ENCODE measurements around the gene NEK11. TPM values are rescaled to one million over a fixed set of nuclear protein-coding genes. Genes with fewer than 3 reads are reported as not detected.

The NEK11 gene, protein sequence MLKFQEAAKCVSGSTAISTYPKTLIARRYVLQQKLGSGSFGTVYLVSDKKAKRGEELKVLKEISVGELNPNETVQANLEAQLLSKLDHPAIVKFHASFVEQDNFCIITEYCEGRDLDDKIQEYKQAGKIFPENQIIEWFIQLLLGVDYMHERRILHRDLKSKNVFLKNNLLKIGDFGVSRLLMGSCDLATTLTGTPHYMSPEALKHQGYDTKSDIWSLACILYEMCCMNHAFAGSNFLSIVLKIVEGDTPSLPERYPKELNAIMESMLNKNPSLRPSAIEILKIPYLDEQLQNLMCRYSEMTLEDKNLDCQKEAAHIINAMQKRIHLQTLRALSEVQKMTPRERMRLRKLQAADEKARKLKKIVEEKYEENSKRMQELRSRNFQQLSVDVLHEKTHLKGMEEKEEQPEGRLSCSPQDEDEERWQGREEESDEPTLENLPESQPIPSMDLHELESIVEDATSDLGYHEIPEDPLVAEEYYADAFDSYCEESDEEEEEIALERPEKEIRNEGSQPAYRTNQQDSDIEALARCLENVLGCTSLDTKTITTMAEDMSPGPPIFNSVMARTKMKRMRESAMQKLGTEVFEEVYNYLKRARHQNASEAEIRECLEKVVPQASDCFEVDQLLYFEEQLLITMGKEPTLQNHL
- 7.7 and 10.4 TPM in 2 replicates for total RNA-seq

DNA sequence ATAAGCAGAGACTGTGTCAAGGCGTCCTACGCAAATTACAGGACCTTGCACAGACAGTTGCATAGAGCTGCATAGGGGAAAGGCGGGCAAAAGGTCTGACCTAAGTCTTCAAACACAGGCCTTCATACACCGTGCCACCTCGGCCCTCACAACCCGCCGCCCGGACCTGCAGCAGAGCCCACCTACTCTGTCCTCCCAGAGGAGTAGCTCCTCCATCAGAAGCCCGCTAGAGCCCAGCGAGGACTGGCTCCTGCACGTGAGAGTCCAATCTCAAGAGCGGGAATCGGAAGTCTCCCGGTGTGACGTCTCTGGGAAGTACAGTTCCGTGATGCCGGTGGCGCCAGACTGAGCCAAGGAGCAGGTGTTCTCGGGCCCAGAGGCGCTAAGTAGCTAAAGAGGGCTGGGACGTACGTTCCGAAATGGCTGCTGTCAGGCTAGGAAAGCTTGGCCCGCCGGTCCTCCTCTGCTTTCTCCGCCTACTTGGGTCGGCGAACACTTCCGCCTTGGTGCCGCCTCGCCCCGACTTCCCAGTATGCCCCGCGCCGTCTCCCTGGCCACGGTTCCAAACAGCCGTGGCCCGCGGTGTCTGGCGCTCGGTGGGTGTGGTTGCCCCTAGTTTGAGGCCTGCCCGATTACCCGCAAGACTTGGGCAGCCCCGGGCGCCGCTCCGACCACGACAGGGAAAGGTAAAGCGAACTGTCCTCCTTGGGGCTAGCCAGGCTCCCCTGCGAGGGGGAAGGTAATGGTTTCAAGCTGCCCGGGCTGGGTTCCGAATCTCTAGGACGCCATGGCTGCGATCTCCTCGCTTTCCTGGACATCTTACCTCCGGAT is at the start of gene NEK11, which contains the start of gene ASTE1:
TSS of gene NEK11 (plus strand) at position 557 of the 831 bp plus-strand sequence. CDS start 2,832 bp downstream, outside the sequence.
TSS of gene ASTE1 (minus strand) at position 505 of the 831 bp plus-strand sequence. CDS start 1,519 bp downstream, outside the sequence.
- DNase-seq (ENCODE audit: low read depth), result peak; percentile 80
- TF ChIP-seq, protein P1, sequence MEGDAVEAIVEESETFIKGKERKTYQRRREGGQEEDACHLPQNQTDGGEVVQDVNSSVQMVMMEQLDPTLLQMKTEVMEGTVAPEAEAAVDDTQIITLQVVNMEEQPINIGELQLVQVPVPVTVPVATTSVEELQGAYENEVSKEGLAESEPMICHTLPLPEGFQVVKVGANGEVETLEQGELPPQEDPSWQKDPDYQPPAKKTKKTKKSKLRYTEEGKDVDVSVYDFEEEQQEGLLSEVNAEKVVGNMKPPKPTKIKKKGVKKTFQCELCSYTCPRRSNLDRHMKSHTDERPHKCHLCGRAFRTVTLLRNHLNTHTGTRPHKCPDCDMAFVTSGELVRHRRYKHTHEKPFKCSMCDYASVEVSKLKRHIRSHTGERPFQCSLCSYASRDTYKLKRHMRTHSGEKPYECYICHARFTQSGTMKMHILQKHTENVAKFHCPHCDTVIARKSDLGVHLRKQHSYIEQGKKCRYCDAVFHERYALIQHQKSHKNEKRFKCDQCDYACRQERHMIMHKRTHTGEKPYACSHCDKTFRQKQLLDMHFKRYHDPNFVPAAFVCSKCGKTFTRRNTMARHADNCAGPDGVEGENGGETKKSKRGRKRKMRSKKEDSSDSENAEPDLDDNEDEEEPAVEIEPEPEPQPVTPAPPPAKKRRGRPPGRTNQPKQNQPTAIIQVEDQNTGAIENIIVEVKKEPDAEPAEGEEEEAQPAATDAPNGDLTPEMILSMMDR (IDR thresholded peaks at IDR 0.05; ENCODE audit: insufficient read depth, low read depth, low read length), result no peak
- peak within 1 kb of the TSS; percentile 90 for H3K4me3 ChIP-seq (ENCODE audit: low read depth, low read length)

DNA sequence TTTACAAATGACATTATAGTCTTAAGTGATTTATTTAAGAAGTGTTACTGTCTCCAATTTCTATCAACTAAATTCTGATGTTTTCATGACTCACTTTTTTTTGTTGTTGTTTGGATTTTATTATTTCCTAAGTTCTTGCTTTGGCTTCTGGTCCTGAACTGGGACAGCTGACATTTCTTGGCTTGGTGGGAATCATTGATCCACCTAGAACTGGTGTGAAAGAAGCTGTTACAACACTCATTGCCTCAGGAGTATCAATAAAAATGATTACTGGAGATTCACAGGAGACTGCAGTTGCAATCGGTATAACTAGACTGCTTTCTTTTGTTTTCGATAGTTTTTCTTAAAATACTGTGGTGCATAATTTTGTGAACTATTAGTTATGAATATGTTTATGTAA is 47.6 kb upstream of the NEK11 start:
- H3K4me3 ChIP-seq (ENCODE audit: low read depth, low read length), result no peak overlapping the region
- peak; percentile 50 for DNase-seq (ENCODE audit: low read depth)
- TF ChIP-seq, protein P1 (IDR thresholded peaks at IDR 0.05; ENCODE audit: insufficient read depth, low read depth, low read length), result no peak

DNA sequence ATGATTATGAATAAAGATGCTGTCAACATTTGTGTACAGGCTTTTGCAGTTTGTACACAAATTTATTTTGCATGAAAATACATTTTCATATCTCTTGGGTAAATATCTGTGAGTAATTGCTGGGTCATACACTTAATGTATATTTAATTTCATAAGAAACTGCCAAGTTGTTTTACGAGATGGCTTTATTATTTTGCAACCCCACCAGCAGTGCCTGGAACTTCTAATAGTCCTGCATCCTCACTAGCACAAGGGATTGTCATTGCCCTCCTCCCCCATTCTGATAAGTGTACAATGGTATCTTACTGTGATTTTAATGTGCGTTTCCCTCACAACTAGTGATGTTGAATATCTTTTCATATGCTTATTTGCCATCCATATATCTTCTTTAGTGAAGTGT is 45.2 kb upstream of the NEK11 start:
- TF ChIP-seq, protein P1 (IDR thresholded peaks at IDR 0.05; ENCODE audit: insufficient read depth, low read depth, low read length), result no peak
- H3K4me3 ChIP-seq (ENCODE audit: low read depth, low read length), result no peak overlapping the region
- no peak for DNase-seq (ENCODE audit: low read depth)

DNA sequence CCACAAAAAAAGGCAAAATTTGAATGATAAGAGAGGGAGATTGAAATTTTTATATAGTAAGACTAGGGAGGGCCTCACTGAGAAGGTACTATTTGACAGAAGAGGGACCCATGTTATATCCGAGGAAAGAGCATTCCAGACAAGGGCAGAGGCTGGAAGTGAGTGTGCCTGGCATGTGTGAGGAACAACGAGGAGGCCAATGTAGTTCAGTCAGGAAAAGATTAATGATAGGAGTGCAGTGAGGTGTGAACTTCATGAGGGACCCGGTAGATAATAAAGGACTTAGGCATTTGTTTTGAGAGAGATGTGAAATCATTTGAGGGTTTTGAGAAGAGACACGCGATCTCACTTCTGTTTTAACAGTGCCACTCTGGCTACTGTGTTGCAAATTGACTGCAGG is 36.4 kb upstream of the NEK11 start:
- TF ChIP-seq, protein P1 (IDR thresholded peaks at IDR 0.05; ENCODE audit: insufficient read depth, low read depth, low read length), result no peak
- no peak overlapping the region for H3K4me3 ChIP-seq (ENCODE audit: low read depth, low read length)
- no peak for DNase-seq (ENCODE audit: low read depth)

DNA sequence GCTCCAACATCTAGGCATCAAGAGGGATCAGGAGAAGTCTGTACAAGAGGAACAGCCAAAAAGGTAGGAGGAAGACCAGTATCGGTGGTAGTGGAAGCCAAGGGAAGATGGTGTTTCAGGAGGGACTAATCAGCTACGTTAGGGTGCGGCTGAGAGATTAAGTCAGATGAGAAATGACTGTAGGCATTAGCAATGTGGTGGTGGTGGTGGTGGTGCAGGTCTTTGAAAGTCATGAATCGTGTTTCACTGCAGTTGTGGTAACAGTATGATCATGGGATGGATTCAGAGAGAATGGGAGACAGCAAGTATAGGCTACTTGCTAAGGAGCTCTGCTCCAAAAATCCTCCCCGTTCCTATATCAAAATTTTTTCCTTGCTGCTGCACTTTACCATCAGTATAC is 35.6 kb upstream of the NEK11 start:
- TF ChIP-seq, protein P1 (IDR thresholded peaks at IDR 0.05; ENCODE audit: insufficient read depth, low read depth, low read length), result no peak
- no peak overlapping the region for H3K4me3 ChIP-seq (ENCODE audit: low read depth, low read length)
- DNase-seq (ENCODE audit: low read depth), result no peak

DNA sequence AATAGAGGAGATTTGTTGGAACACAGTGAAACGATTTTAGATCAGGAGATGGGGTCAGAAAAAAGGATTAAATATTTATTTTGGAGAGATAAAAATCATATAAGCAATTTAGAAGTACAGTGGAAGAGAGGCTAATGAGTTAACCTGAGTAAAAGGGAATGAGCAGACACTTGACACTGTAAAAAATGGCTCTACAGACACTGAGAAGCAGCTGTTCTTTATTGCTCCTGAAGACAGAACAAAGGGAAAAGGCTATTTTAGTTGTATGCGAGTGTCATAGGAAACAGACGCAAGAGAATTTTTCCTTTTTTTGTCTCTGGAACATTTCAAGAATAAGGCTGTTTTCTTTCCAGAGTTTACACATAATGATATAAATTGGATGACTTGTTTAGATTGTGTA is 34.3 kb upstream of the NEK11 start:
- TF ChIP-seq, protein P1 (IDR thresholded peaks at IDR 0.05; ENCODE audit: insufficient read depth, low read depth, low read length), result no peak
- no peak overlapping the region for H3K4me3 ChIP-seq (ENCODE audit: low read depth, low read length)
- no peak for DNase-seq (ENCODE audit: low read depth)
